ENCODE data around the gene SH3D19.

The SH3D19 gene

GRCh38 chr4:151182455-151182996, 142.9 kb downstream of the SH3D19 start:
- DNase-seq, result no peak

GRCh38 chr4:151176685-151177084, 148.7 kb downstream of the SH3D19 start:
- no peak for DNase-seq

GRCh38 chr4:151175754-151176631, 149.4 kb downstream of the SH3D19 start:
- no peak for DNase-seq

- no peak for DNase-seq
These were observed 150.2 kb downstream of the SH3D19 start for GRCh38 chr4:151175233-151175632.

GRCh38 chr4:151174784-151175183, 150.6 kb downstream of the SH3D19 start:
- DNase-seq, result no peak

- DNase-seq, result no peak
These were observed 151.5 kb downstream of the SH3D19 start for GRCh38 chr4:151173871-151174270.

- no peak for DNase-seq
These were observed 155.5 kb downstream of the SH3D19 start for GRCh38 chr4:151169900-151170299.

- no peak for DNase-seq
These were observed 156.2 kb downstream of the SH3D19 start for GRCh38 chr4:151169223-151169622.

GRCh38 chr4:151167561-151167960, 157.8 kb downstream of the SH3D19 start:
- DNase-seq, result no peak

- no peak for DNase-seq
These were observed 158.8 kb downstream of the SH3D19 start for GRCh38 chr4:151166636-151167035.

- DNase-seq, result no peak
These were observed 160.0 kb downstream of the SH3D19 start for GRCh38 chr4:151165205-151166000.

- no peak for DNase-seq
These were observed 161.6 kb downstream of the SH3D19 start for GRCh38 chr4:151163855-151164254.

- DNase-seq, result no peak
These were observed 166.4 kb downstream of the SH3D19 start for GRCh38 chr4:151158979-151159378.

- no peak for DNase-seq
These were observed 167.9 kb downstream of the SH3D19 start for GRCh38 chr4:151157543-151157942.

- no peak for DNase-seq
These were observed 171.8 kb downstream of the SH3D19 start for GRCh38 chr4:151153585-151153984.

GRCh38 chr4:151152028-151152427, 173.4 kb downstream of the SH3D19 start:
- DNase-seq, result no peak

GRCh38 chr4:151150821-151151580, 174.4 kb downstream of the SH3D19 start:
- no peak for DNase-seq

GRCh38 chr4:151148261-151148660, 177.1 kb downstream of the SH3D19 start:
- no peak for DNase-seq

GRCh38 chr4:151147000-151147399, 178.4 kb downstream of the SH3D19 start:
- no peak for DNase-seq

- DNase-seq, result no peak
These were observed 180.9 kb downstream of the SH3D19 start for GRCh38 chr4:151144329-151145072.

- DNase-seq, result no peak
These were observed 181.6 kb downstream of the SH3D19 start for GRCh38 chr4:151143811-151144210.

GRCh38 chr4:151143162-151143561, 182.2 kb downstream of the SH3D19 start:
- DNase-seq, result no peak

Measured in activated CD4-positive, alpha-beta T cell treated with anti-CD3 and anti-CD28 coated beads, Interleukin-2, Interleukin-6, amounts not matched to agents 100 ng/mL and 50 ng/mL, durations not matched to agents 16 hours and 8 hours (primary cell).